Measurements from ENCODE around the gene POM121L12.

GRCh38 chr7:53015463-53015862, 20.0 kb upstream of the POM121L12 start:
- TF ChIP-seq CTCF (IDR thresholded peaks at IDR 0.05) (no peak), POLR2AphosphoS5 (IDR thresholded peaks at IDR 0.05) (no peak)

All from gastroesophageal sphincter (tissue), 3 donors.